HCT116 (cell line): ENCODE data around the gene WAPL. TPM values are rescaled to one million over a fixed set of nuclear protein-coding genes. Genes with fewer than 3 reads are reported as not detected.

Experiments used
- ATAC-seq: fragments of 200-7000 bp; cut with Tn5 transposase; 2 replicates; pipeline ENCODE4 v1.9.1; 2020; ENCODE audit warnings: mild to moderate bottlenecking, moderate library complexity
- BruUV-seq: library from RNA; stranded (reverse); fragments of 400-500 nt; replicated peaks from 2 replicates; lab custom pipeline; 2021; lab: Mats Ljungman, UMichigan
- CTCF ChIA-PET: fragments of 300-600 bp; sonication (Branson Sonifier 250); formaldehyde crosslinking; loops from one replicate; lab custom pipeline; 2021; ENCODE audit warnings: antibody characterized with exemption; lab: Charles Lee
- POLR2A ChIA-PET: fragments of 300-600, 350-600 bp; sonication (Branson Sonifier 250); formaldehyde crosslinking; loops from one replicate; lab custom pipeline; 2021; ENCODE audit warnings: antibody characterized with exemption; lab: Charles Lee
- RAD21 ChIA-PET, 2 experiments: fragments of 300-600 bp; sonication (Branson Sonifier 250); formaldehyde crosslinking; loops; one replicate each; lab custom pipeline; 2023; ENCODE audit warnings: low total read pairs in 2 of 2; ENCODE audit not compliant: uncharacterized antibody in 2 of 2, unreplicated experiment in 2 of 2, low non-redundant PET in 1 of 2; lab: Charles Lee
- DNase-seq: peaks from one replicate; pipeline ENCODE4 v3.0.0-alpha.2; 2010; ENCODE audit warnings: low read depth, low spot score
- H2AFZ ChIP-seq: fragments of 200-600 bp; shearing (Covaris generic), sonication (generic); 2 replicates; pipeline ENCODE4 v1.6.1; 2017; ENCODE audit warnings: low read depth, mixed run types, mixed read lengths, antibody characterized with exemption, low read length; ENCODE audit not compliant: poor library complexity, severe bottlenecking
- H3K27ac ChIP-seq: 2 replicates; pipeline ENCODE4 v1.5.1; 2012; ENCODE audit warnings: low read depth, low read length
- H3K27me3 ChIP-seq: fragments of 200-600 bp; sonication (generic); 2 replicates; pipeline ENCODE4 v1.6.1; 2016; ENCODE audit warnings: mixed run types, low read length, mixed read lengths; ENCODE audit not compliant: insufficient read depth
- H3K36me3 ChIP-seq, 2 experiments: fragments of 200-500 bp in 1 of 2; fragments of 200-600 bp in 1 of 2; sonication (Bioruptor generic) in 1 of 2; sonication (generic) in 1 of 2; 2 replicates each; pipeline versions ENCODE4 v1.5.1 to v1.6.1; 2014 to 2016; ENCODE audit warnings: low read length in 2 of 2, inconsistent platforms in 1 of 2, mixed read lengths in 1 of 2, mixed run types in 1 of 2; ENCODE audit not compliant: insufficient read depth in 2 of 2, control insufficient read depth in 1 of 2
- H3K4me1 ChIP-seq, 2 experiments: fragments of 200-600 bp in 1 of 2; sonication (generic) in 1 of 2; 2 replicates each; pipeline versions ENCODE4 v1.5.1 to v1.6.1; 2012 to 2017; ENCODE audit warnings: low read length in 2 of 2, inconsistent platforms in 1 of 2, mild to moderate bottlenecking in 1 of 2, mixed read lengths in 1 of 2, mixed run types in 1 of 2, moderate library complexity in 1 of 2; ENCODE audit not compliant: insufficient read depth in 2 of 2, control insufficient read depth in 1 of 2
- H3K4me2 ChIP-seq: fragments of 200-600 bp; sonication (generic); 2 replicates; pipeline ENCODE4 v1.6.1; 2017; ENCODE audit warnings: mixed run types, low read length, mixed read lengths
- H3K4me3 ChIP-seq, 2 experiments: fragments of 200-600 bp in 1 of 2; sonication (generic) in 1 of 2; replicated peaks in 1 of 2; 2 replicates each; pipeline ENCODE4 v1.5.1; 2011 to 2016; ENCODE audit warnings: low read length in 2 of 2, control low read depth in 1 of 2, low read depth in 1 of 2, mild to moderate bottlenecking in 1 of 2, mixed read lengths in 1 of 2, mixed run types in 1 of 2
- H3K79me2 ChIP-seq: fragments of 200-600 bp; sonication (generic); 2 replicates; pipeline ENCODE4 v1.6.1; 2017; ENCODE audit warnings: mild to moderate bottlenecking, mixed run types, low read length, moderate library complexity, mixed read lengths; ENCODE audit not compliant: insufficient read depth
- H3K9ac ChIP-seq: fragments of 200-600 bp; sonication (generic); 2 replicates; pipeline ENCODE4 v1.6.1; 2016; ENCODE audit warnings: low read length, mixed read lengths
- H3K9me2 ChIP-seq: fragments of 200-600 bp; sonication (generic), shearing (Covaris generic); 2 replicates; pipeline ENCODE4 v1.6.1; 2017; ENCODE audit warnings: mixed run types, mild to moderate bottlenecking, moderate library complexity; ENCODE audit not compliant: insufficient read depth
- H3K9me3 ChIP-seq, 2 experiments: fragments of 200-500 bp in 1 of 2; fragments of 200-600 bp in 1 of 2; sonication (Bioruptor generic) in 1 of 2; sonication (generic) in 1 of 2; 2 replicates each; pipeline ENCODE4 v1.6.1; 2014 to 2017; ENCODE audit warnings: low read length in 2 of 2, mixed read lengths in 2 of 2, inconsistent platforms in 1 of 2, low read depth in 1 of 2, mild to moderate bottlenecking in 1 of 2, mixed run types in 1 of 2, moderate library complexity in 1 of 2; ENCODE audit not compliant: control insufficient read depth in 1 of 2, insufficient read depth in 1 of 2
- H4K20me1 ChIP-seq: fragments of 200-600 bp; sonication (generic), shearing (Covaris generic); 2 replicates; pipeline ENCODE4 v1.6.1; 2017; ENCODE audit warnings: mixed run types, mild to moderate bottlenecking, moderate library complexity; ENCODE audit not compliant: insufficient read depth
- FOSL1 ChIP-seq: IDR thresholded peaks from 2 replicates; pipeline ENCODE4 v1.6.1; 2012; ENCODE audit warnings: low read depth
- ZBTB33 ChIP-seq: IDR thresholded peaks from 2 replicates; pipeline ENCODE4 v1.6.1; 2011; ENCODE audit warnings: mild to moderate bottlenecking, low read length, moderate library complexity; ENCODE audit not compliant: insufficient replicate concordance; ENCODE audit errors: extremely low read depth
- intact Hi-C: fragments of 100-400 bp; cut with micrococcal nuclease; formaldehyde crosslinking; loops from 2 replicates; pipeline ENCODE4 v1.10.0; 2022
- total RNA-seq: library from RNA; stranded (reverse); gene quantifications from one replicate; pipeline ENCODE4 v1.2.1, GENCODE V29; 2021; ENCODE audit not compliant: unreplicated experiment
- TF ChIP-seq, protein P1 (sequence below): IDR thresholded peaks from 2 replicates; pipeline ENCODE4 v1.6.1; 2012; ENCODE audit warnings: low read depth

WAPL gene
- total RNA-seq, 1 experiment from 2014 or later: 37.5 TPM

DNA sequence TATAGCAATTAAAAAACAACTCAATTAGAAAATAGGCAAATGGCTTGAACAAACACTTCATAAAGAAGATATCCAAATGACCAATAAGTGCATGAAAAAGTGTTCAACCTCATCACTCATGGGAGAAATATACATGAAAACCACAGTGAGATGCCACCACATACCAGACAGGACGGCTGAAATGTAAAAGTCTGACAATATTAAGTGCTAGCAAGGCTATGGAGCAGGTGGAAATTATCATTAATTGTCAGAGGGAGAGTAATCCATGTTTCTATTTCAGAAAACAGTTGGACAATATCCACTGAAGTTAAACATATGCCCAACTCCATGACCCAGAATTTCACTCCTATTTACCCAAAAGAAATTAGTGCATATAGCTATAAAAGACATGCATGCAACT is 112.4 kb downstream of the WAPL start (continued):
- TF ChIP-seq, protein P1, sequence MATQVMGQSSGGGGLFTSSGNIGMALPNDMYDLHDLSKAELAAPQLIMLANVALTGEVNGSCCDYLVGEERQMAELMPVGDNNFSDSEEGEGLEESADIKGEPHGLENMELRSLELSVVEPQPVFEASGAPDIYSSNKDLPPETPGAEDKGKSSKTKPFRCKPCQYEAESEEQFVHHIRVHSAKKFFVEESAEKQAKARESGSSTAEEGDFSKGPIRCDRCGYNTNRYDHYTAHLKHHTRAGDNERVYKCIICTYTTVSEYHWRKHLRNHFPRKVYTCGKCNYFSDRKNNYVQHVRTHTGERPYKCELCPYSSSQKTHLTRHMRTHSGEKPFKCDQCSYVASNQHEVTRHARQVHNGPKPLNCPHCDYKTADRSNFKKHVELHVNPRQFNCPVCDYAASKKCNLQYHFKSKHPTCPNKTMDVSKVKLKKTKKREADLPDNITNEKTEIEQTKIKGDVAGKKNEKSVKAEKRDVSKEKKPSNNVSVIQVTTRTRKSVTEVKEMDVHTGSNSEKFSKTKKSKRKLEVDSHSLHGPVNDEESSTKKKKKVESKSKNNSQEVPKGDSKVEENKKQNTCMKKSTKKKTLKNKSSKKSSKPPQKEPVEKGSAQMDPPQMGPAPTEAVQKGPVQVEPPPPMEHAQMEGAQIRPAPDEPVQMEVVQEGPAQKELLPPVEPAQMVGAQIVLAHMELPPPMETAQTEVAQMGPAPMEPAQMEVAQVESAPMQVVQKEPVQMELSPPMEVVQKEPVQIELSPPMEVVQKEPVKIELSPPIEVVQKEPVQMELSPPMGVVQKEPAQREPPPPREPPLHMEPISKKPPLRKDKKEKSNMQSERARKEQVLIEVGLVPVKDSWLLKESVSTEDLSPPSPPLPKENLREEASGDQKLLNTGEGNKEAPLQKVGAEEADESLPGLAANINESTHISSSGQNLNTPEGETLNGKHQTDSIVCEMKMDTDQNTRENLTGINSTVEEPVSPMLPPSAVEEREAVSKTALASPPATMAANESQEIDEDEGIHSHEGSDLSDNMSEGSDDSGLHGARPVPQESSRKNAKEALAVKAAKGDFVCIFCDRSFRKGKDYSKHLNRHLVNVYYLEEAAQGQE: no peak

GRCh38 chr10:86403183-86403797 is 118.3 kb downstream of the WAPL start:
- ChIA-PET POLR2A (no interaction called here), RAD21 (no interaction called here), CTCF (interaction anchor here (1.5 kb wide), 1 partner anchor 182 kb away, joined by 4 read pairs; no protein-coding TSS in a partner anchor)
- no peak overlapping the region for H3K4me3 ChIP-seq
- H3K9me2 ChIP-seq: no peaks in the 10 kb centered on the region
- no peaks in the 10 kb centered on the region for H4K20me1 ChIP-seq
- H3K36me3 ChIP-seq: no peaks in the 10 kb centered on the region
- no TSS peak for BruUV-seq
- no peak overlapping the region for H3K4me2 ChIP-seq
- no peaks in the 10 kb centered on the region for H3K79me2 ChIP-seq
- no peak for ATAC-seq
- H3K9ac ChIP-seq: no peak overlapping the region
- no peaks in the 10 kb centered on the region for H3K27me3 ChIP-seq
- H2AFZ ChIP-seq: no peak overlapping the region
- intact Hi-C loops: no loop called here
- no peaks in the 10 kb centered on the region for H3K9me3 ChIP-seq
- no peak for TF ChIP-seq FOSL1
- TF ChIP-seq ZBTB33: no peak
- TF ChIP-seq, protein P1: no peak
- no peak for DNase-seq
- H3K27ac ChIP-seq: no peak overlapping the region
- H3K4me1 ChIP-seq: peaks cover 15 to 31% of the 10 kb centered on the region in 2 experiments
